NAMALWA (cell line): Measurements from ENCODE around the gene SCNN1A.
"Not testable (repeated sequence)": the region's sequence is repeated elsewhere in the genome, so short reads cannot be mapped to it uniquely, and the experiment has no call there.

Experiments used
- DNase-seq: peaks from one replicate; pipeline ENCODE4 v3.0.0-alpha.2; 2015; ENCODE audit warnings: low spot score

SCNN1A gene

GRCh38 chr12:6347367-6348338 is 27.7 kb downstream of the SCNN1A start:
- DNase-seq: no peak

GRCh38 chr12:6346942-6347341 is 28.4 kb downstream of the SCNN1A start:
- DNase-seq: no peak

DNA sequence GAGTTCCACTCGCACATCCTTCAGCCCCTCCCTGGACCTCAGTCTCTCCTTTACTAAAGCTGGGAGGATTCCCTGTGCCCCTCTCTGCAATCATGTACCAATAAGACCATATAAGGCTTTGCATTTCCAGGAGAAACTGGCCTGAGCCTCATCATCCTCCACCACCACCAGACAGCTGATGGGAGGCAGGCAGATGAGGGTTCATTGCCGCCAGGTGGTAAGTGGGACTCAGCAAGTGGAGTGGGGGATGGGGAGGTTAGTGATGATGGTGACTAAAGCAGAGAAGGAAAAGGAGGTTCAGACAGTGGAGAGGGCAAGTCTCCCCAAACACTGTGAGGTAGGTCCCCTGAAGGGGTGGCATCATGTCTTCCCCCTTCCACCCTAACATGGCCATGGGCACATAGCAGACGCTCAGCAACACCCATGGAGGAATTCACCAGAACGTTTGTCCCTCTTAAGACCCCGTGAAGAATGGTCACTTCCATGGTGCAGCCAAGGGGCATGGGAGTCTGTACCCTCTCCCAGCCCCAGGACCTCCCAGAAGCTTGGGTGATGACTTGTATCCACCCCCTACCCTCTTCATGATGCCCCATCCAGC is 29.0 kb downstream of the SCNN1A start:
- no peak for DNase-seq

GRCh38 chr12:6345319-6346091 is 29.9 kb downstream of the SCNN1A start:
- no peak for DNase-seq

- DNase-seq: not testable (repeated sequence)
Measured at GRCh38 chr12:6344101-6344660, 31.2 kb downstream of the SCNN1A start.

DNA sequence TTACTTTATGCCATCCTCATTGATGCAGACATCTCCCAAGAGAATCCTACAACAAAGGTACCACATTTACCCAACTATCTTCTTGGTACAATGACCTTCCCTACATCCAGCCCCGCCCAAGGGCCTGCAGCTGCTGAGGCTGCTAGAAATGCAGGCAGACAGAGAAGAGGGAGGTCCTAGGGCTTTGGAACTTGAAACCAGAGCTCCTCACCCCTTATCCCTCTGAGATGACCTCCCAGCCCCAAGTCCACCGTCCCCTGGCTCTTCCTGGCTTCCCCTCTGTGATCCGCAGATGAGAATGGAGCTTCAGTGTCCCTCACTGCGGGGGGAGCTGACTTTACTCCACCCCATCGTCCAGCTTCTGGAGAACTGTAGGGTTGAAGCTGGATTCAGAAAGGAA is 31.8 kb downstream of the SCNN1A start:
- no peak for DNase-seq

DNA sequence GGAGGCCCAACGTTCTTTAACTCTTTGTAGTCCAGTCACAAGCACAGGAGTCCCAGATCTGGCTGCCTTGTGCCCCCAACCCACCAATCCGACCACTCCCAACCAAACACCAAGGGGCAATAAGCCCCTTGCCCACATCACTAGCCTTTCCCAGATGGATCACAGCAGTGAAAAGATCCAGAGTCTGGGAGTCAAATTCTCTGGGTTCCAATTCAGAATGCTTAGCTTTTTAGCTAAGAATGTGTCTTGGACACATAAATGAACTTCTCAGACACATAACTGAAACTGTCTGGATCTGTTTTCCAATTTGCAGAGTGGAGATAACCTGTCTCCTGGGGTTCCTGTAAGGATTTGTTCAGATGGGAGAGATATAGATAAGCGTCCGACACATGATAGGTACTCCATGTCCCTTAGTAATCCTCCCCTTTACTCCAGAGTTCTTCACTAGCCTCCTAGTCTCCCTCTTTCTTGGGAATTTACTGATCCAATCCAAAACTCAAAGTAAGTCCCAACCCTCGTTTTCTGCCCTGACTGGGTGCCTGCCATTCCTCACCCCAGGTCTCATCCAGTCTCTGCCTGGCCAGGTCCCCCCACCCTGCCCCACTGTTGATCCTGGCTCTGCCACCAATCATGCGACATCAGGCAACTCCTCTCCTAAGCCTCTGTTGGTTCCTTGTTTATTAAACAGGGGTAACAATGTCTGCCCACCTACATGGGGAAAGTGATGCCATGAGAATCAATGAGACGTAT is 33.0 kb downstream of the SCNN1A start:
- DNase-seq: no peak

GRCh38 chr12:6341417-6342139 is 33.8 kb downstream of the SCNN1A start, which contains the start of gene TNFRSF1A:
TSS of gene TNFRSF1A (minus strand) at chr12:6342076. CDS start at chr12:6341814, 262 bp downstream.
- DNase-seq: peak; percentile 51

- peak; percentile 49 for DNase-seq
Measured at GRCh38 chr12:6340745-6341416, 34.5 kb downstream of the SCNN1A start.

- DNase-seq: peak; percentile 47
Measured at GRCh38 chr12:6340032-6340638, 35.2 kb downstream of the SCNN1A start.

GRCh38 chr12:6338955-6339354 is 36.4 kb downstream of the SCNN1A start:
- no peak for DNase-seq

- not testable (repeated sequence) for DNase-seq
Measured at GRCh38 chr12:6338536-6338935, 36.8 kb downstream of the SCNN1A start.

DNA sequence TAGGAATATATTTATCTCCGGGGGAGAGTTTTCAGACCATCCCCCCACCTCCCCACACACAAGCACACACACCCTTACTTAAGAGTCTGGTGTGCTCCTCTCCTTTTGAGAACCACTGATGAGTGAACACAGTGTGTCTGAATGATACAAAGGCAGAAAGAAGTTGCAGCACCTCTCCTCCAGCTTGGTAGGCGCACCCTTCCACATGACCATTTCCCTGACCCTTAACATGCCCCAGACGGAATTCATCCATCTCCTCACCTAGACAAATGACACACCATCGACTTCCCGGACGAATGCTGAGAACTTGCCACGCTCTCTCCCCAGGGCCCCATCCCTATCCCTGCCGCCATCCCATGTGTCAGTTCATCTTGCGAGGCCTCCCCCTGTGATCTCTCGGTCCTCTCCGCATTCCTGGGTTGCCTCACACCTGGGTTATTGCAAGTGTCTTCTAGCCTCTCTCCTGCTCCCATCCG is 37.4 kb downstream of the SCNN1A start:
- DNase-seq: no peak

- DNase-seq: peak; percentile 50
Measured at GRCh38 chr12:6336889-6337853, 38.2 kb downstream of the SCNN1A start.

DNA sequence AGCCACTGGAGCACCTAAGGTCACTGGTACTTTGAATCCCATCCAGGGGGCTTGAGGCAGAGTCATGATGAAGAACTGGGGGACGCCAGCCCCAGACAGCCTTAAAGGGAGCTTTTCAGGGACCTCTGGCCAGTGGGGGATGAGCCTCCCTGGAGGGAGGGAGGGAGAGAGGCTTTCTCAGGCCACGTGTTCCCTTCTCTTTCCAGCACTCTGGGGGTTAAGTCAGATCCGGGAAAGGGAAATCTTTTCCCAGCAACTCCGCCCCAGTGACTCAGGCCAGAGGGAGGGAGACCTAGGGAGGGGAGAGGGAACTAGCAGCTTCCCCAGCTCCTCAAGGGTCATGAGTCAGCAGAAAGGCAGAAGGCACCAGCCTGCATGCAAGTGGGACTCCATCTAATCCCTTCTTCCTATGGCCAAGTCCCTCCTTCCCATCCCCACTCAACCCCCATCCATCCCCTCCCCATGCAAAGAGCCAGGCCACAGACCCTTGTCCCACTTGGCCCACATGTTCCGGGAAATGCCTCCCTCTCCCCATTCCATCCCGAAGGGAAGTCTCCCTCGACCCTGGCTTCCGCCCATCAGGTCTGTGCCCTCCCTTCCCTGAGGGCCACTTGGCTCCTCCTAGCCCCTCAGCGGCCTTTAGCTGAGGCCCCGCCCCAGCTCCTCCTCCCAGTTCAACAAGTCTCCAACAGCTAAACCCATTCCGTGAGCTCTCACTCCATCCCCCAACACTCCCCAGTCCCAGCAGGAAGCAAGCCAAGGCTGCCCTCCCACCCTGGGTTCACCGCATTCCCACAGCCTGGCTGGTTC is 39.1 kb downstream of the SCNN1A start:
- peak; percentile 51 for DNase-seq

- peak; percentile 94 for DNase-seq
Measured at GRCh38 chr12:6335451-6336078, 39.8 kb downstream of the SCNN1A start.

- no peak for DNase-seq
Measured at GRCh38 chr12:6334940-6335450, 40.4 kb downstream of the SCNN1A start.
